HEK293 (cell line): ENCODE results near the gene SLC30A3.

ENCODE experiments used
- CTCF ChIP-seq: fragments of 450-650 bp; formaldehyde crosslinking; IDR thresholded peaks from 2 replicates; pipeline ENCODE4 v1.5.1; 2016; ENCODE audit warnings: missing biosample characterization, missing genetic modification characterization
- ZBTB49 ChIP-seq: fragments of 450-650 bp; formaldehyde crosslinking; IDR thresholded peaks from 2 replicates; pipeline ENCODE4 v1.5.1; 2016; ENCODE audit warnings: missing biosample characterization, missing genetic modification characterization, low read depth
- ZNF211 ChIP-seq: fragments of 450-650 bp; formaldehyde crosslinking; IDR thresholded peaks from 2 replicates; pipeline ENCODE4 v1.5.1; 2016; ENCODE audit warnings: low read depth, missing biosample characterization, missing genetic modification characterization
- ZNF23 ChIP-seq: fragments of 450-650 bp; formaldehyde crosslinking; IDR thresholded peaks from 2 replicates; pipeline ENCODE4 v1.5.1; 2016; ENCODE audit warnings: missing biosample characterization, missing genetic modification characterization, borderline replicate concordance

GRCh38 chr2:27206346-27206745 lies 56.5 kb downstream of the SLC30A3 start:
- TF ChIP-seq ZNF211 (tag by site-specific recombination) (no peak), ZNF23 (no peak), ZBTB49 (tag by site-specific recombination) (no peak), CTCF (no peak)
